Endothelial cell (in vitro differentiated cells): ENCODE results near the gene KCTD13. TPM values are rescaled to one million over a fixed set of nuclear protein-coding genes. Genes with fewer than 3 reads are reported as not detected.
"Not testable (repeated sequence)": the region's sequence is repeated elsewhere in the genome, so short reads cannot be mapped to it uniquely, and the experiment has no call there.

Experiments
- DNase-seq: peaks from one replicate; pipeline ENCODE4 v3.0.0; 2021; ENCODE audit warnings: low spot score
- H3K27ac Mint-ChIP-seq: one replicate; pipeline ENCODE4 v1.8.0; 2021; ENCODE audit warnings: mixed read lengths, inconsistent platforms; ENCODE audit not compliant: unreplicated experiment
- H3K27me3 Mint-ChIP-seq: one replicate; pipeline ENCODE4 v1.8.0; 2021; ENCODE audit warnings: mild to moderate bottlenecking, moderate library complexity, mixed read lengths, inconsistent platforms; ENCODE audit not compliant: unreplicated experiment
- H3K36me3 Mint-ChIP-seq: one replicate; pipeline ENCODE4 v1.8.0; 2021; ENCODE audit warnings: mild to moderate bottlenecking, low read depth, mixed read lengths, inconsistent platforms; ENCODE audit not compliant: unreplicated experiment
- H3K4me1 Mint-ChIP-seq: one replicate; pipeline ENCODE4 v1.8.0; 2021; ENCODE audit warnings: mild to moderate bottlenecking, mixed read lengths, inconsistent platforms; ENCODE audit not compliant: unreplicated experiment
- H3K4me3 Mint-ChIP-seq: one replicate; pipeline ENCODE4 v1.8.0; 2021; ENCODE audit warnings: mild to moderate bottlenecking, mixed read lengths, inconsistent platforms; ENCODE audit not compliant: unreplicated experiment
- H3K9me3 Mint-ChIP-seq: one replicate; pipeline ENCODE4 v1.8.0; 2021; ENCODE audit warnings: mixed read lengths, inconsistent platforms; ENCODE audit not compliant: unreplicated experiment
- total RNA-seq: library from RNA; stranded (reverse); fragmentation: NEBNext Ultra II Directional; extraction: Animal tissue kit (Norgen Biotek cat#: 25700); gene quantifications from one replicate; pipeline ENCODE4 v1.2.1, GENCODE V29; 2021; ENCODE audit not compliant: unreplicated experiment
- TF ChIP-seq, protein P1 (sequence below): fragments of 200-600 bp; sonication (generic); IDR thresholded peaks from one replicate; pipeline ENCODE4 v1.5.0; 2021; ENCODE audit warnings: antibody characterized with exemption; ENCODE audit not compliant: unreplicated experiment

The KCTD13 gene
- total RNA-seq, 1 donor from 2014 or later, result 25.8 TPM

DNA sequence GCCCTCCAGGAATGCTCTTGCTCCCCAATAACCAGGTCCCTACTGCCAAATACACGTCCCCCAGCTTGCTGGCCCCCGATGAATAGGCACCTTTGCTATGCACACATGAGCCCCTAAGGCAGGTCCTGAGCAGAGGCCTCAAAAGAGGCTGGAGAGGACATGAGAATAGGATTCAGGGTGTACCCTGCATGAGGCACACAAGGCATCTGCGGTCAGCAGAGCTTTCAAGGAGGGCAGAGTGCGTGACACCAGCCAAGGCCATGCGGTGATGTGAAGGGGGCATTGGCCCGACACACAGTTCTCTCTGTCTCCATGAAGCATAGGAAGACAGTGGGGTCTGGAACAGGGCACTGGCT lies 33.6 kb downstream of the KCTD13 start:
- H3K36me3 Mint-ChIP-seq, result peaks cover 3% of the 10 kb centered on the region

DNA sequence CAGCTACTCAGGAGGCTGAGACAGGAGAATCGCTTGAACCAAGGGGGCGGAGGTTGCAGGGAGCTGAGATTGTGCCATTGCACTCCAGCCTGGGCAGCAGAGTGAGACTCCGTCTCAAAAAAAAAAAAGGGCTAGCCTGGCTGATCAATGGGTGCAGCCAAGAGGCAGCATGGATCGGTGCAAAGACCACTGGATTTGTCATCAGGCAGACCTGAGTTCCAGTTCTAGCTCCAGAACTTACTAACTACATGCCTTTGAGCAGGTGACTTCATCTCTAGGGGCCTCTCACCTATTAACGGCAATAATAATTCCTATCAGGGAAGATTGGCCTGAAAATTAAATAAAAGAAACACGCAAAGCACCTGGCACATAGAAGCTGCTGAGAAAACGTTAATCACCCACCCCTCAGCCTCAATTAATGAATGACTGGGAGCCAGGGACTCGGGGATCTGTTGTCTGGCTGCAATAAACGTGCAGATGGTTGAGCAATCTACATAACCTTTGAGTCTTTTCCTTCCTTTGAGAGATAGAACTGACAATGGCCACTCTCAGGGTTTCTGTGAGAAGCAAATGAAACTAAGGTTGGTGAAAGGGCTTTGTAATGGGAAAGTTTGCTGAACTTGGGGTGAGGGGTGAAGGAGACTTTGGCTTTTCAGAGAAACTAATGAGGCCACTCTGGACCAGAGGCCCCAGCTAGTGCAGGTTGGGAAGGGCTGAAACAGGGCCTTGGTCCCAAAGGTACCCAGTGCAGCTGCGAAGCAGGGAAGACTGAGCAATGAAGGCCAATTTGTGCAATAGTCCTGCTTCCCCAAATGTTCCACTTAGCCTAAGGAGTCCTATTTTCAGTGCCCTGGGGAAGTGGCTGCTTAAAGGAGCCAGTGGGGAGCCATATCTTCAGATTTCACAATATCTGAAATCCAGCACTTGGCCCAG lies 34.2 kb downstream of the KCTD13 start:
- Mint-ChIP-seq H3K4me3 (no peak overlapping the region), H3K36me3 (no peaks in the 10 kb centered on the region), H3K9me3 (no peaks in the 10 kb centered on the region), H3K27me3 (peaks cover 4% of the 10 kb centered on the region), H3K27ac (no peak overlapping the region), H3K4me1 (no peaks in the 10 kb centered on the region)
- DNase-seq, result no peak
- TF ChIP-seq, protein P1, sequence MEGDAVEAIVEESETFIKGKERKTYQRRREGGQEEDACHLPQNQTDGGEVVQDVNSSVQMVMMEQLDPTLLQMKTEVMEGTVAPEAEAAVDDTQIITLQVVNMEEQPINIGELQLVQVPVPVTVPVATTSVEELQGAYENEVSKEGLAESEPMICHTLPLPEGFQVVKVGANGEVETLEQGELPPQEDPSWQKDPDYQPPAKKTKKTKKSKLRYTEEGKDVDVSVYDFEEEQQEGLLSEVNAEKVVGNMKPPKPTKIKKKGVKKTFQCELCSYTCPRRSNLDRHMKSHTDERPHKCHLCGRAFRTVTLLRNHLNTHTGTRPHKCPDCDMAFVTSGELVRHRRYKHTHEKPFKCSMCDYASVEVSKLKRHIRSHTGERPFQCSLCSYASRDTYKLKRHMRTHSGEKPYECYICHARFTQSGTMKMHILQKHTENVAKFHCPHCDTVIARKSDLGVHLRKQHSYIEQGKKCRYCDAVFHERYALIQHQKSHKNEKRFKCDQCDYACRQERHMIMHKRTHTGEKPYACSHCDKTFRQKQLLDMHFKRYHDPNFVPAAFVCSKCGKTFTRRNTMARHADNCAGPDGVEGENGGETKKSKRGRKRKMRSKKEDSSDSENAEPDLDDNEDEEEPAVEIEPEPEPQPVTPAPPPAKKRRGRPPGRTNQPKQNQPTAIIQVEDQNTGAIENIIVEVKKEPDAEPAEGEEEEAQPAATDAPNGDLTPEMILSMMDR, result no peak

More for the DNA sequence above, 33.6 kb downstream of the KCTD13 start:
- H3K9me3 Mint-ChIP-seq, result no peaks in the 10 kb centered on the region
- no peak overlapping the region for H3K27ac Mint-ChIP-seq
- TF ChIP-seq, protein P1, result no peak
- no peak overlapping the region for H3K4me3 Mint-ChIP-seq
- H3K4me1 Mint-ChIP-seq, result no peaks in the 10 kb centered on the region
- no peak for DNase-seq
- H3K27me3 Mint-ChIP-seq, result peaks cover 5% of the 10 kb centered on the region

DNA sequence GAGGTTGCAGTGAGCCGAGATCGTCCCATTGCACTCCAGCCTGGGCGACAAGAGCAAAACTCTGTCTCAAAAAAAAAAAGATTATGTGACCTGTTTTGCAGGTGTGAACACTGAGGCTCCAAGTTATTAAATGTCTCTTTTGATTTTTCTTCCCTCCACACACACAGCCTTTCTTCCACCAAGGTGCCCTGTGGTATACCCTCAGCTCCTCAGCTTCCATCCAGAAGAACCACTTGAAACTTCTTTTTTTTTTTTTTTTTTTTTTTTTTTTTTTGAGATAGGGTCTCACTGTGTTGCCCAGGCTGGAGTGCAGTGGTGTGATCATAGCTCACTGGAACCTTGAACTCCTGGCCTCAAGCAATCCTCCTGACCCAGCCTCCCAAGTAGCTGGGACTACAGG lies 36.7 kb downstream of the KCTD13 start:
- not testable (repeated sequence) for H3K4me1 Mint-ChIP-seq, H3K27me3 Mint-ChIP-seq, H3K4me3 Mint-ChIP-seq, H3K36me3 Mint-ChIP-seq, H3K27ac Mint-ChIP-seq, DNase-seq, H3K9me3 Mint-ChIP-seq

DNA sequence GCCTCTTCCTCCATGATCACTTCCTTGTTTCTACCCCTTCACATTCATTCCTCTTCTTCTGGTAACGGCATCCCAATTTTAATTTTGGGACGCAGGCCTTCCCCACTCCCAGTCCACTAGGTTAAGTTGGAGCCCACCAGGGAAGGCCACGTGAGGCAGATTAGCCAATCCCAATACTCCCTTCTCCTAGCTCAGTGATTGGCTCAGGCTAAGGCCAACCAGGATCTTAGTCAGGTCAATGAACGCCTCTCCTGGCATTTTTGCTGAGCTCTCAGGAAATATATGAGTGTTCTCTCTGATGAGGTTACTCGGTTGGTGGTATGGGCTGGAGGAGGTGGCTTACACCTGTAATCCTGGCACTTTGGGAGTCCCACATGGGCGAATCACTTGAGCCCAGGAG lies 42.0 kb downstream of the KCTD13 start:
- TF ChIP-seq, protein P1, result no peak
- Mint-ChIP-seq H3K27me3 (peaks cover 2% of the 10 kb centered on the region), H3K36me3 (peaks cover 12% of the 10 kb centered on the region), H3K4me3 (no peak overlapping the region), H3K27ac (no peak overlapping the region), H3K9me3 (no peaks in the 10 kb centered on the region), H3K4me1 (no peaks in the 10 kb centered on the region)
- no peak for DNase-seq

DNA sequence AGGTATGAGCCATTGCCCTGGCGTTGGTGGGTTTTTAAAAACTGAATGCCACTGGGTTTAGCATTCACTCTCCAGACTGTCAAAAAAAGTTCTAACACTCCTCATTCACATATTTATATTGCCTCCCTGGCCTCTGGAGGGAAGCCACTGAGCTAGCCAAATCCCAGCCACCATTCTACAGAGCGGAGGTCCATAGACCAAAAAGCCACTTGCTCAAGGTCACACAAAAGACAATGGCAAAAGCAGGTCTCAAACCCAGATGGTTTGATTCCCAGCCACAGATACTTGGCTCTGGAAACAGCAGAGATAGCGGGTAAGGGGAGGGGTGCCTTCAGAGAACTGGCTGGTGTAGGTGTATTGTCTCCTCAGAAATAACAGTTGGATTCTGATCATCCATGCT lies 45.0 kb downstream of the KCTD13 start:
- no peak for DNase-seq
- peak overlapping the region; percentile 61 for H3K27ac Mint-ChIP-seq
- H3K36me3 Mint-ChIP-seq, result peaks cover 14% of the 10 kb centered on the region
- TF ChIP-seq, protein P1, result no peak
- no peaks in the 10 kb centered on the region for H3K9me3 Mint-ChIP-seq
- H3K4me1 Mint-ChIP-seq, result peaks cover 4% of the 10 kb centered on the region
- H3K27me3 Mint-ChIP-seq, result peaks cover 6% of the 10 kb centered on the region
- H3K4me3 Mint-ChIP-seq, result no peak overlapping the region
